Breast epithelium (tissue), 4 donors: ENCODE results near the gene FMNL2. TPM values are rescaled to one million over a fixed set of nuclear protein-coding genes. Genes with fewer than 3 reads are reported as not detected.
A peak's percentile ranks its signal among the peaks of the same experiment; 100 is the strongest.

ENCODE experiments used
- DNase-seq, 2 donors: peaks; one replicate each; pipeline ENCODE4 v3.0.0-alpha.2; 2019; ENCODE audit warnings: low spot score in 2 of 2
- H3K27ac ChIP-seq, 2 donors: fragments of 200-600 bp; sonication (generic) in 1 of 2; one replicate each; pipeline ENCODE4 v1.5.1; 2016 to 2019; ENCODE audit warnings: mild to moderate bottlenecking in 1 of 2
- H3K27me3 ChIP-seq, 2 donors: fragments of 200-600 bp; sonication (generic) in 1 of 2; one replicate each; pipeline versions ENCODE4 v1.5.1 to v1.6.0; 2017 to 2019; ENCODE audit warnings: control low read depth in 1 of 2, mild to moderate bottlenecking in 1 of 2
- H3K36me3 ChIP-seq: fragments of 200-600 bp; one replicate; pipeline ENCODE4 v1.5.1; 2019
- H3K4me1 ChIP-seq, 2 donors: fragments of 200-600 bp; sonication (generic); one replicate each; pipeline ENCODE4 v1.5.1; 2016 to 2019; ENCODE audit warnings: control low read depth in 1 of 2
- H3K4me3 ChIP-seq, 3 donors: fragments of 200-600 bp; sonication (generic); 1 replicate in 2 of 3; 2 replicates in 1 of 3; pipeline ENCODE4 v1.5.1; 2016 to 2019; ENCODE audit warnings: mild to moderate bottlenecking in 3 of 3, moderate library complexity in 2 of 3
- H3K9me3 ChIP-seq, 2 donors: fragments of 200-600 bp; sonication (generic) in 1 of 2; one replicate each; pipeline ENCODE4 v1.5.1; 2016 to 2019; ENCODE audit warnings: control low read depth in 1 of 2
- POLR2A ChIP-seq: fragments of 450-650 bp; IDR thresholded peaks from one replicate; pipeline ENCODE4 v1.6.1; 2016; ENCODE audit warnings: antibody characterized with exemption, mild to moderate bottlenecking, moderate library complexity
- POLR2AphosphoS5 ChIP-seq, 3 donors: sonication (generic); formaldehyde crosslinking; IDR thresholded peaks; one replicate each; pipeline ENCODE4 v1.6.1; 2017; ENCODE audit warnings: antibody characterized with exemption in 3 of 3
- intact Hi-C: fragments of 100-400 bp; cut with DNase I; formaldehyde crosslinking; loops from one replicate; pipeline ENCODE4 v1.15.1; 2023; ENCODE audit warnings: low total_unique reads
- total RNA-seq, 3 donors: library from RNA; depleted of rRNA; stranded (reverse); fragments of >200 nt; gene quantifications; one replicate each; pipeline ENCODE4 v1.1.0, GENCODE V29; 2016
- TF ChIP-seq, protein P1 (sequence below), 3 donors: fragments of 450-650 bp; IDR thresholded peaks; one replicate each; pipeline ENCODE4 v1.5.1; 2016 to 2017; ENCODE audit warnings: antibody characterized with exemption in 3 of 3, mild to moderate bottlenecking in 3 of 3, moderate library complexity in 3 of 3

FMNL2 gene
- 10 to 100 TPM; 36.1 to 78.1 (median 40.0) TPM for total RNA-seq

DNA sequence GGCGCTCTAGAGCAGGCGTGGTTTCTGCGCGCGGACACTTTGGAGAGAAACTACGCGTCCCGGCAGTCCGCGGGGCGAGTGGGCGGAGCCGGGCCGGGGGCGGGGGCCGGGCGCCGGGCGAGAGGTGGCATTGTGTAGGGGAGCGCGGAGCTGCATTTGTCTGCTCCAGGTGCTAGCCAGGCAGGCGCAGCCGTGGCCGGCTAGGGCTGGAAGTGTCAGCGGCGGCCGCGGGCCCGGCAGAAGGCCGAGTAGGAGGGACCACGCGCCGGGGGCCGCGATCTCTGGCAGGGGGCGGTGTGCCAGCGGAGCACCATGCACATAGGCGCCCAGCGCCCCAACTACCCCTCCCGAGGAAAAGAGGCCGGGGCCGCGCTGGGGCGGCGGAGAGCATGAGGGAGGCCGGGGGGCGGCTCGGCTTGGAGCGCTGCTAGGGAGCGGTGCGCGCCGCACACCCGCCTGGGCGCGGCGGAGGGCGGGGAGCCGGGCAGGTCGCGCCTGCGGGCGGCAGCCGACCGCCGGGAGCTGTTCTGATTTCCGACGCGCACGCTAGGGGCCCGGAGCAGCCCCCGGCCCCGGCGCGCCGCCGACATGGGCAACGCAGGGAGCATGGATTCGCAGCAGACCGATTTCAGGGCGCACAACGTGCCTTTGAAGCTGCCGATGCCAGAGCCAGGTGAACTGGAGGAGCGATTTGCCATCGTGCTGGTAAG lies at the start of gene FMNL2:
Gene FMNL2 (plus strand): TSS at position 159 of the 710 bp plus-strand sequence.
- Histone ChIP-seq H3K4me1 (no peaks in the 10 kb centered on the region), H3K27me3 (no peaks in the 10 kb centered on the region), H3K9me3 (no peaks in the 10 kb centered on the region), H3K36me3 (no peaks in the 10 kb centered on the region), H3K27ac (peak within 1 kb of the TSS; percentile 72 to 89), H3K4me3 (peak within 1 kb of the TSS; percentile 88 to 96 (median 95))
- DNase-seq = peak; percentile 65 to 70
- intact Hi-C loops = no loop called here
- TF ChIP-seq, protein P1, sequence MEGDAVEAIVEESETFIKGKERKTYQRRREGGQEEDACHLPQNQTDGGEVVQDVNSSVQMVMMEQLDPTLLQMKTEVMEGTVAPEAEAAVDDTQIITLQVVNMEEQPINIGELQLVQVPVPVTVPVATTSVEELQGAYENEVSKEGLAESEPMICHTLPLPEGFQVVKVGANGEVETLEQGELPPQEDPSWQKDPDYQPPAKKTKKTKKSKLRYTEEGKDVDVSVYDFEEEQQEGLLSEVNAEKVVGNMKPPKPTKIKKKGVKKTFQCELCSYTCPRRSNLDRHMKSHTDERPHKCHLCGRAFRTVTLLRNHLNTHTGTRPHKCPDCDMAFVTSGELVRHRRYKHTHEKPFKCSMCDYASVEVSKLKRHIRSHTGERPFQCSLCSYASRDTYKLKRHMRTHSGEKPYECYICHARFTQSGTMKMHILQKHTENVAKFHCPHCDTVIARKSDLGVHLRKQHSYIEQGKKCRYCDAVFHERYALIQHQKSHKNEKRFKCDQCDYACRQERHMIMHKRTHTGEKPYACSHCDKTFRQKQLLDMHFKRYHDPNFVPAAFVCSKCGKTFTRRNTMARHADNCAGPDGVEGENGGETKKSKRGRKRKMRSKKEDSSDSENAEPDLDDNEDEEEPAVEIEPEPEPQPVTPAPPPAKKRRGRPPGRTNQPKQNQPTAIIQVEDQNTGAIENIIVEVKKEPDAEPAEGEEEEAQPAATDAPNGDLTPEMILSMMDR (IDR thresholded peaks at IDR 0.05) = no peak
- peak in 2 of 3 donors; percentile 21 to 59 for TF ChIP-seq POLR2AphosphoS5 (IDR thresholded peaks at IDR 0.05)

- Histone ChIP-seq H3K27me3 (no peaks in the 10 kb centered on the region), H3K36me3 (no peaks in the 10 kb centered on the region), H3K4me1 (no peaks in the 10 kb centered on the region), H3K4me3 (no peak overlapping the region), H3K27ac (no peak overlapping the region), H3K9me3 (no peaks in the 10 kb centered on the region)
- no peak for TF ChIP-seq POLR2AphosphoS5 (IDR thresholded peaks at IDR 0.05)
- DNase-seq = no peak
- intact Hi-C loops = no loop called here
Measured at GRCh38 chr2:152292991-152293390, 42.0 kb upstream of the FMNL2 start.

DNA sequence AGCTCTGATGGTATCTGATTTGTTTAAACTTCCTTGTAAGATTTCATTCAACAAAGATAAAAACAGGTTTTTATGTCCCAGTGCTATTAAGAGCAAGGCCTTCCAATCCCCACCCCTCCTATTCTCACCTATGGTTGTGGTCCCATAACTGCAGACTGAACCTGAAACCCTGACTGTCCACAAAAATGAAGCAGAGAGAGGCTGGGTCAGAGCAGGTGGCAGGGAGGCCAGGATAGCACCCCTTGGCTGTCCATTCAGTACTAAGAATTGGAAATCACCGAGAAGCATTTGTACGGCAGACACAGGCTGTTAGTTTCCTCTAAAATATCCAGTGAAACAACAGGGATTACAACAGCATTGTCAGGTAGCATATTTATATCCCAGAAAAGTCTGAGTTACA lies 37.3 kb upstream of the FMNL2 start:
- H3K4me3 ChIP-seq = no peak overlapping the region
- no peaks in the 10 kb centered on the region for H3K4me1 ChIP-seq
- no peak for DNase-seq
- intact Hi-C loops = no loop called here
- TF ChIP-seq, protein P1 (IDR thresholded peaks at IDR 0.05) = no peak
- TF ChIP-seq POLR2AphosphoS5 (IDR thresholded peaks at IDR 0.05) (no peak), POLR2A (no peak)
- no peaks in the 10 kb centered on the region for H3K27me3 ChIP-seq
- no peaks in the 10 kb centered on the region for H3K36me3 ChIP-seq
- H3K27ac ChIP-seq = no peak overlapping the region
- no peaks in the 10 kb centered on the region for H3K9me3 ChIP-seq

GRCh38 chr2:152298754-152299153 lies 36.2 kb upstream of the FMNL2 start:
- Histone ChIP-seq H3K27me3 (no peaks in the 10 kb centered on the region), H3K4me3 (no peak overlapping the region), H3K4me1 (no peaks in the 10 kb centered on the region), H3K36me3 (no peaks in the 10 kb centered on the region), H3K9me3 (no peaks in the 10 kb centered on the region), H3K27ac (no peak overlapping the region)
- DNase-seq = no peak
- TF ChIP-seq POLR2A = no peak
- no peak for TF ChIP-seq POLR2AphosphoS5 (IDR thresholded peaks at IDR 0.05)
- TF ChIP-seq, protein P1 (IDR thresholded peaks at IDR 0.05) = no peak
- intact Hi-C loops = no loop called here

DNA sequence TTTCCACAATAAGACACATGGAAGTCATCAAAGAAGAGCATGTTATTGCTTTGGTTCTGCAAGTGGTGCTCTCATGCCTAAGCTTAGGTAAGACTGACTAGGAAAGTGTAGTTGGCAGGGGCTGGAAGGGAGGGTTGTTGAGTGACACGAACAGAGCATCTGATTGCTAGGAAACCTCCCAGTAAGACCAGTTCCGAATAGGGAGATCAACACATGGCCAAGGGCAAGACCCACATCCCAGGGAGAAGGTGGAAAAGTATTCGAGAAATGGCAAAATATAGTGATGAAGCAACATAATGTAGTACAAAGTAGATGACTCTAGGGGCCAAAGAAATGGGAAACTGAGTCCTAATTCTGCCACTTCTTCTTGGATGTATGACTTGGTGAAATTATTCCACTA lies 33.8 kb upstream of the FMNL2 start:
- H3K4me3 ChIP-seq = no peak overlapping the region
- no peak overlapping the region for H3K27ac ChIP-seq
- no peaks in the 10 kb centered on the region for H3K4me1 ChIP-seq
- H3K27me3 ChIP-seq = no peaks in the 10 kb centered on the region
- no peak for DNase-seq
- intact Hi-C loops = no loop called here
- TF ChIP-seq POLR2AphosphoS5 (IDR thresholded peaks at IDR 0.05) (no peak), POLR2A (no peak)
- TF ChIP-seq, protein P1 (IDR thresholded peaks at IDR 0.05) = no peak
- no peaks in the 10 kb centered on the region for H3K9me3 ChIP-seq
- H3K36me3 ChIP-seq = no peaks in the 10 kb centered on the region
